GM12864 (cell line): ENCODE data around the gene WDR93.

Source experiments
- DNase-seq: peaks from one replicate; pipeline ENCODE4 v3.0.0-alpha.2; 2011; ENCODE audit warnings: low read depth
- H3K4me3 ChIP-seq: 2 replicates; pipeline ENCODE4 v1.5.1; 2011; ENCODE audit warnings: mild to moderate bottlenecking, low read depth, low read length, control low read depth
- TF ChIP-seq, protein P1 (sequence below): IDR thresholded peaks from 2 replicates; pipeline ENCODE4 v1.5.1; 2011; ENCODE audit warnings: low read depth, mild to moderate bottlenecking, moderate library complexity, low read length, control low read depth, inconsistent platforms; ENCODE audit errors: missing control alignments

Gene WDR93

GRCh38 chr15:89668171-89668570 is 22.4 kb upstream of the WDR93 start:
- TF ChIP-seq, protein P1, sequence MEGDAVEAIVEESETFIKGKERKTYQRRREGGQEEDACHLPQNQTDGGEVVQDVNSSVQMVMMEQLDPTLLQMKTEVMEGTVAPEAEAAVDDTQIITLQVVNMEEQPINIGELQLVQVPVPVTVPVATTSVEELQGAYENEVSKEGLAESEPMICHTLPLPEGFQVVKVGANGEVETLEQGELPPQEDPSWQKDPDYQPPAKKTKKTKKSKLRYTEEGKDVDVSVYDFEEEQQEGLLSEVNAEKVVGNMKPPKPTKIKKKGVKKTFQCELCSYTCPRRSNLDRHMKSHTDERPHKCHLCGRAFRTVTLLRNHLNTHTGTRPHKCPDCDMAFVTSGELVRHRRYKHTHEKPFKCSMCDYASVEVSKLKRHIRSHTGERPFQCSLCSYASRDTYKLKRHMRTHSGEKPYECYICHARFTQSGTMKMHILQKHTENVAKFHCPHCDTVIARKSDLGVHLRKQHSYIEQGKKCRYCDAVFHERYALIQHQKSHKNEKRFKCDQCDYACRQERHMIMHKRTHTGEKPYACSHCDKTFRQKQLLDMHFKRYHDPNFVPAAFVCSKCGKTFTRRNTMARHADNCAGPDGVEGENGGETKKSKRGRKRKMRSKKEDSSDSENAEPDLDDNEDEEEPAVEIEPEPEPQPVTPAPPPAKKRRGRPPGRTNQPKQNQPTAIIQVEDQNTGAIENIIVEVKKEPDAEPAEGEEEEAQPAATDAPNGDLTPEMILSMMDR = no peak
- no peak for DNase-seq
- H3K4me3 ChIP-seq = no peak overlapping the region

GRCh38 chr15:89669309-89669865 is 21.2 kb upstream of the WDR93 start:
- H3K4me3 ChIP-seq = no peak overlapping the region
- TF ChIP-seq, protein P1 = no peak
- DNase-seq = no peak

DNA sequence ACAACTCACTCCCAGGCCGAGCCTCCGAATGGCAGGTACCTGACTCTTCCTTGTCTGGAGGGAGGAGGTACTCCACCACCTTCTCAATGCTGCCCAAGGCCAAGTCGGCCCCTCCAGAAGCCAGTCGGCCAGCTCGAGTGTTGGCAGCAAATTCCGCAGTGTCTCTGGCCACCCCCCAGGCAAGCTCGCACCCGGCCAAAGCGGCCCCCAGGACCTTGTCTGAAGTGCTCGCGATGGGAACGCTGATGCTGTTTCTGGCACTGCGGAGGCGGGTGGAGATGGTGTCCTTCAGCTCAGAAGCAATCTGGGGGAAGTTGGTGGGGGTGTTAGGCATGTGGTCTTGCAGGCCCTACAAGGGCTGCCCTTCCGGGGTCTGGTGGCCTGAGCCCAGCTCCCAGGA is 20.7 kb upstream of the WDR93 start:
- DNase-seq = no peak
- TF ChIP-seq, protein P1 = no peak
- H3K4me3 ChIP-seq = no peak overlapping the region

- TF ChIP-seq, protein P1 = no peak
- H3K4me3 ChIP-seq = no peak overlapping the region
- no peak for DNase-seq
Measured at GRCh38 chr15:89670971-89671560, 19.5 kb upstream of the WDR93 start.

DNA sequence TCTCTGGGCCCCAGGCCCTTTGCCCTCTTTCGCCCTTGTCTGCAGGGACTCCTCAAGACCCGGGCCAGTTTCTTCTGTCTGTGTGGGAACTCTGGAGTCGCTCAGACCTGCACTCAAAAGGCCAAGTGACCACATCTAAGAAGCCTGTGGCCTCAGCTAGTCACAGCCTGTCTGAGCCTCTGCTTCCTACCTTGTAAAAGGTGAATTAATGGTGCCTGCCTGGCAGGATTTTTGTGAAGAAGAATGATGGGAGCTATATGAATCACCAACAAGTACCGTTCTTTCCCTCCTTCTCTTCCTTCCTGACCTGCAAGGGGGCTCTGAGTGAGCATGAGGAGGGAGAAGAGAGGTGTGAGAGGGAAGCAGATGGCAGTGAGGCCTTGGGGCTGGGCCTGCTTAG is 18.9 kb upstream of the WDR93 start:
- no peak for DNase-seq
- H3K4me3 ChIP-seq = no peak overlapping the region
- TF ChIP-seq, protein P1 = no peak

GRCh38 chr15:89672221-89673164 is 18.1 kb upstream of the WDR93 start:
- no peak overlapping the region for H3K4me3 ChIP-seq
- TF ChIP-seq, protein P1 = no peak
- DNase-seq = no peak
